Karpas-422 (cell line): ENCODE measurements around the gene EHD4. TPM values are rescaled to one million over a fixed set of nuclear protein-coding genes. Genes with fewer than 3 reads are reported as not detected.

Experiments used
- DNase-seq: peaks from one replicate; pipeline ENCODE4 v3.0.0-alpha.2; 2015
- H2AFZ ChIP-seq: fragments of 200-600 bp; sonication (generic); 2 replicates; pipeline ENCODE4 v1.6.1; 2014; ENCODE audit warnings: antibody characterized with exemption, low read length, mixed read lengths
- H3K27ac ChIP-seq: fragments of 200-600 bp; sonication (generic); 2 replicates; pipeline ENCODE4 v1.5.1; 2014; ENCODE audit warnings: mild to moderate bottlenecking, low read length, moderate library complexity
- H3K27me3 ChIP-seq: fragments of 200-600 bp; sonication (generic); 2 replicates; pipeline ENCODE4 v1.6.1; 2014; ENCODE audit warnings: low read length, mixed read lengths
- H3K36me3 ChIP-seq: fragments of 200-600 bp; sonication (generic); 2 replicates; pipeline ENCODE4 v1.6.1; 2014; ENCODE audit warnings: low read length, mixed read lengths; ENCODE audit not compliant: insufficient read depth
- H3K4me1 ChIP-seq: fragments of 200-600 bp; sonication (generic); 2 replicates; pipeline ENCODE4 v1.6.1; 2014; ENCODE audit warnings: mild to moderate bottlenecking, low read length, mixed read lengths
- H3K4me2 ChIP-seq: fragments of 200-600 bp; sonication (generic); 2 replicates; pipeline ENCODE4 v1.6.1; 2014; ENCODE audit warnings: low read length, low read depth, mild to moderate bottlenecking; ENCODE audit not compliant: poor library complexity, severe bottlenecking
- H3K4me3 ChIP-seq: fragments of 200-600 bp; sonication (generic); 2 replicates; pipeline ENCODE4 v1.5.1; 2014; ENCODE audit warnings: mild to moderate bottlenecking, antibody characterized with exemption, low read length, mixed read lengths
- H3K79me2 ChIP-seq: fragments of 200-600 bp; sonication (generic); 2 replicates; pipeline ENCODE4 v1.6.1; 2014; ENCODE audit warnings: mild to moderate bottlenecking, low read length, mixed read lengths
- H3K9ac ChIP-seq: fragments of 200-600 bp; sonication (generic); 2 replicates; pipeline ENCODE4 v1.6.0; 2014; ENCODE audit warnings: low read length
- H3K9me2 ChIP-seq: fragments of 200-600 bp; sonication (generic), shearing (Covaris generic); replicated peaks from 2 replicates; pipeline ENCODE4 v1.6.0; 2014; ENCODE audit warnings: mild to moderate bottlenecking, low read length, moderate library complexity; ENCODE audit not compliant: insufficient read depth
- H3K9me3 ChIP-seq: fragments of 300-700, 200-600 bp; sonication (generic); 2 replicates; pipeline ENCODE4 v1.6.1; 2014; ENCODE audit warnings: low read length, mixed read lengths
- H4K20me1 ChIP-seq: fragments of 200-600 bp; sonication (generic); 2 replicates; pipeline ENCODE4 v1.6.1; 2014; ENCODE audit warnings: mild to moderate bottlenecking, antibody characterized with exemption, low read length, low read depth; ENCODE audit not compliant: insufficient read depth
- total RNA-seq: library from RNA; depleted of rRNA; stranded (reverse); fragments of >200 nt; shearing (Covaris generic); gene quantifications from 2 replicates; pipeline ENCODE4 v1.2.3, GENCODE V29; 2014; ENCODE audit warnings: low replicate concordance

The EHD4 gene
- total RNA-seq, 1 experiment from 2014 or later = 19.9 TPM

- H3K27me3 ChIP-seq = no peaks in the 10 kb centered on the region
- H3K36me3 ChIP-seq = no peaks in the 10 kb centered on the region
- H3K79me2 ChIP-seq = peaks cover 41% of the 10 kb centered on the region
- H3K9me2 ChIP-seq = no peaks in the 10 kb centered on the region
- H2AFZ ChIP-seq = no peak overlapping the region
- 0 out of 2 replicates have a peak, but pooled peaks cover 6% of the 10 kb centered on the region for H4K20me1 ChIP-seq
- DNase-seq = no peak
- H3K4me2 ChIP-seq = no peak overlapping the region
- H3K4me3 ChIP-seq = no peak overlapping the region
- no peaks in the 10 kb centered on the region for H3K9me3 ChIP-seq
- H3K27ac ChIP-seq = no peak overlapping the region
- no peaks in the 10 kb centered on the region for H3K4me1 ChIP-seq
- no peak overlapping the region for H3K9ac ChIP-seq
Measured at GRCh38 chr15:41945731-41946130, 26.6 kb downstream of the EHD4 start.

- no peak for DNase-seq
- Histone ChIP-seq H3K9ac (no peak overlapping the region), H3K4me2 (no peak overlapping the region), H3K27me3 (no peaks in the 10 kb centered on the region), H3K4me3 (no peak overlapping the region), H4K20me1 (0 out of 2 replicates have a peak, but pooled peaks cover 6% of the 10 kb centered on the region), H2AFZ (no peak overlapping the region), H3K9me2 (no peaks in the 10 kb centered on the region), H3K27ac (no peak overlapping the region), H3K4me1 (no peaks in the 10 kb centered on the region), H3K36me3 (peaks cover under 1% of the 10 kb centered on the region; the same call in 1 of the 2 replicates), H3K9me3 (no peaks in the 10 kb centered on the region), H3K79me2 (peaks cover 37% of the 10 kb centered on the region)
Measured at GRCh38 chr15:41945221-41945620, 27.1 kb downstream of the EHD4 start.

DNA sequence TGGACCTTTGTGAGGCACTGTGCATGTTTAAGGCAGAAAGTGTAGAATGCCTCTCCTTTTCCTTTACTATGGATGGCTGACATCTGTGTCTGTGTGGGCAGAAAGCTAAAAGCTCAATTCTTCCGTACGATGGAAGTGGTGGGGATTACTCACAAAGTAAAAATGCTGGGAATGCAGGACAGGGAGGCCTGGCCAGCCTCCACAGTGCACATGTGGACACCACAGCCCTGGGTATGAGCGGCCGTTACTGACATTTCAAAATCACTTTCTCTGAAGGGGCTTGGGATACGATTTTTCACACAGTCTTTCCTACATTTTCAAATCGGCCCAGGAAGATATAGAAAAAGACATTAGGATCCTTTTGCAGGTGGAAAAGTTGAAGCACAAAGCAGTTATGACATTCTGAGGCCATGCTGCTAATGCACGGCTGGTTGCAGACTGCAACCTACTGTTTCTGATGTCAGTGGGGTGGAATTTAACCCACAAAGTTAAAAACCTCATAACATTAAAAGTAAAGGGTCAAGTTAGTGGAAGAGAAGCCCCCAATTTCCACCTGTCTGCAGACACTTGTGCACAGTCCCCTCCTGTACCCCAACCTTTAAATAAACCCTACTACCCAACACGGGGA, 27.9 kb downstream of the EHD4 start:
- H3K9me2 ChIP-seq = no peaks in the 10 kb centered on the region
- H3K9me3 ChIP-seq = no peaks in the 10 kb centered on the region
- no peaks in the 10 kb centered on the region for H3K4me1 ChIP-seq
- peaks cover 29% of the 10 kb centered on the region for H3K79me2 ChIP-seq
- H3K36me3 ChIP-seq = peaks cover 3% of the 10 kb centered on the region; the same call in 1 of the 2 replicates
- no peak overlapping the region for H2AFZ ChIP-seq
- H3K27me3 ChIP-seq = no peaks in the 10 kb centered on the region
- H4K20me1 ChIP-seq = no peaks in the 10 kb centered on the region
- no peak for DNase-seq
- no peak overlapping the region for H3K4me3 ChIP-seq
- no peak overlapping the region for H3K9ac ChIP-seq
- no peak overlapping the region for H3K27ac ChIP-seq
- H3K4me2 ChIP-seq = no peak overlapping the region

- Histone ChIP-seq H4K20me1 (no peaks in the 10 kb centered on the region), H3K9me2 (no peaks in the 10 kb centered on the region), H3K4me1 (no peaks in the 10 kb centered on the region), H3K4me2 (no peak overlapping the region), H3K79me2 (peaks cover 27% of the 10 kb centered on the region; the same call in 1 of the 2 replicates), H3K27me3 (no peaks in the 10 kb centered on the region), H3K27ac (no peak overlapping the region), H2AFZ (no peak overlapping the region), H3K36me3 (peaks cover 3% of the 10 kb centered on the region; the same call in 1 of the 2 replicates), H3K9me3 (no peaks in the 10 kb centered on the region), H3K9ac (no peak overlapping the region), H3K4me3 (no peak overlapping the region)
- no peak for DNase-seq
Measured at GRCh38 chr15:41943543-41944312, 28.6 kb downstream of the EHD4 start.

DNA sequence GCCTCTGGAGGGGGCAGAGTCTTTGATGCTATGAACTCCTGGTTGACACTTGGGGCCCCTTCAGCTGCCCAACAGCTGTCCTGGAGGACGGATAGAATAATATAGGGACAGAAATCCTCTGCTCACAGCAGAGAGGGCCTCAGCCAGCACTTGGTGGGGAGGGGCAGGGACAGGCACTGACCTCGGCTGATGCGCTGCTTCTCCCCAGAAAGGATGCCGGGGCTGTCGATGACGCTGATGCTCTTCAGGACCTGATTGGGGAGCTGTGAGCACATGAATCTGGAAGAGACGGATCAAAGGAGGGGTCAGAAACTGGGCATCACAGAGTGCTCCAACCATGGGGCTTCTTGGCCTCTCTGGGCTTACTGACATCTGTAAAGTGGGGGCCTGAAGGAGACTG, 29.5 kb downstream of the EHD4 start:
- Histone ChIP-seq H4K20me1 (no peaks in the 10 kb centered on the region), H3K27ac (no peak overlapping the region), H3K27me3 (no peaks in the 10 kb centered on the region), H3K4me1 (no peaks in the 10 kb centered on the region), H3K36me3 (peaks cover 3% of the 10 kb centered on the region; the same call in 1 of the 2 replicates), H3K9me3 (no peaks in the 10 kb centered on the region), H3K9ac (no peak overlapping the region), H3K4me3 (no peak overlapping the region), H3K4me2 (no peak overlapping the region), H2AFZ (no peak overlapping the region), H3K79me2 (peaks cover 22% of the 10 kb centered on the region; the same call in 1 of the 2 replicates), H3K9me2 (no peaks in the 10 kb centered on the region)
- DNase-seq = no peak

DNA sequence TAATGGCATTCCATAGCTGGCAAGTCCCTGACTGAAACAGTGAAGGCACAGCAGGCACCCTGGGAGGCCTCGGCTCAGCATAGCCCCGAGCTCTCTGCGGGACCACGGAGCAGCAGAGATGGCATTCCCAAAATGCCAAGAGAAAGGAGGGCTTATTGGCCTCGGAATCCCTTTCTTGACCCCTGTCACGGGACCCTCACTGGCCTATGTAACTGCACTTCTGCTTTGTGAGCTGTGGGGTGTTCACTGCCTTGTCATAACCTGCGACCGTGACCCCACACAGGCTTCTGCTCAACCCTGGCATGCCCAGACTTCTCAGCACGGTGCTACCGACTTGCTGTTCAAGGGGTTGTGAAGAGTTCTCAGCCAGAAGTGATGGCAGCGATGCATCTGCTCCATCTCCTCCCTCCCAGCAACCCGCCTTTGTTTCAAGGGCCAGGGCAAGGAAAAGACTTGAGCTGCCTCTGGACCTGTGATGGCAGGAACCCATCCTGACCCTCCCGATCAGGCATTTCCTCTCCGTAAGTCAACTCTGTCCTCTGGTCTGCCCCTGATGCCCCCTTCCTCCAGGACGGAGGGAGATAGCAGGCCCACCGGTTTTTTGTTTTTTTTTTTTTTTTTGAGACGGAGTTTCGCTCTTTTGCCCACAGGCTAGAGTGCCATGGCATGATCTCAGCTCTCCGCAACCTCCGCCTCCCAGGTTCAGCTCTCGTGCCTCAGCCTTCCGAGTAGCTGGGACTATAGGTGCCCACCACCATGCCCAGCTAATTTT, 30.5 kb downstream of the EHD4 start:
- H2AFZ ChIP-seq = no peak overlapping the region
- no peak overlapping the region for H3K4me2 ChIP-seq
- H3K9ac ChIP-seq = no peak overlapping the region
- H3K4me1 ChIP-seq = no peaks in the 10 kb centered on the region; the same call in 1 of the 2 replicates
- H3K36me3 ChIP-seq = peaks cover 3% of the 10 kb centered on the region; the same call in 1 of the 2 replicates
- no peaks in the 10 kb centered on the region for H3K27me3 ChIP-seq
- H3K4me3 ChIP-seq = no peak overlapping the region
- no peak overlapping the region for H3K27ac ChIP-seq
- H3K79me2 ChIP-seq = peaks cover 24% of the 10 kb centered on the region; the same call in 1 of the 2 replicates
- H4K20me1 ChIP-seq = no peaks in the 10 kb centered on the region
- DNase-seq = no peak
- H3K9me3 ChIP-seq = no peaks in the 10 kb centered on the region
- H3K9me2 ChIP-seq = no peaks in the 10 kb centered on the region

GRCh38 chr15:41940441-41940857, 31.9 kb downstream of the EHD4 start:
- H3K4me2 ChIP-seq = no peak overlapping the region
- no peak overlapping the region for H2AFZ ChIP-seq
- H3K27me3 ChIP-seq = no peaks in the 10 kb centered on the region
- H4K20me1 ChIP-seq = no peaks in the 10 kb centered on the region
- no peak for DNase-seq
- no peaks in the 10 kb centered on the region for H3K9me3 ChIP-seq
- H3K4me3 ChIP-seq = no peak overlapping the region
- H3K79me2 ChIP-seq = peaks cover 24% of the 10 kb centered on the region; the same call in 1 of the 2 replicates
- no peak overlapping the region for H3K9ac ChIP-seq
- no peaks in the 10 kb centered on the region for H3K9me2 ChIP-seq
- H3K4me1 ChIP-seq = peaks cover 9% of the 10 kb centered on the region
- H3K27ac ChIP-seq = no peak overlapping the region
- peaks cover 3% of the 10 kb centered on the region; the same call in 1 of the 2 replicates for H3K36me3 ChIP-seq

GRCh38 chr15:41939986-41940385, 32.4 kb downstream of the EHD4 start:
- no peak overlapping the region for H2AFZ ChIP-seq
- H3K36me3 ChIP-seq = peaks cover 3% of the 10 kb centered on the region; the same call in 1 of the 2 replicates
- H3K4me3 ChIP-seq = no peak overlapping the region
- H3K27me3 ChIP-seq = no peaks in the 10 kb centered on the region
- H3K4me2 ChIP-seq = no peak overlapping the region
- no peak overlapping the region for H3K27ac ChIP-seq
- H3K9me2 ChIP-seq = no peaks in the 10 kb centered on the region
- H3K9me3 ChIP-seq = no peaks in the 10 kb centered on the region
- H3K4me1 ChIP-seq = peaks cover 13% of the 10 kb centered on the region
- H3K79me2 ChIP-seq = peaks cover 27% of the 10 kb centered on the region; the same call in 1 of the 2 replicates
- H3K9ac ChIP-seq = no peak overlapping the region
- DNase-seq = no peak
- no peaks in the 10 kb centered on the region for H4K20me1 ChIP-seq
